Heart left ventricle (tissue), 16 donors: Measurements from ENCODE around the gene TOPBP1. TPM values are rescaled to one million over a fixed set of nuclear protein-coding genes. Genes with fewer than 3 reads are reported as not detected.

ENCODE experiments used
- ATAC-seq, 4 donors: fragments of 200-7000 bp; cut with Tn5 transposase; one replicate each; pipeline ENCODE4 v1.9.1; 2020 to 2022; ENCODE audit warnings: moderate library complexity in 4 of 4, mild to moderate bottlenecking in 3 of 4, moderate number of reproducible peaks in 1 of 4
- DNase-seq, 5 donors: peaks; one replicate each; pipeline ENCODE4 v3.0.0-alpha.2; 2020
- H3K27ac ChIP-seq, 12 donors: fragments of 200-600 bp; sonication (generic) in 4 of 12; one replicate each; pipeline versions ENCODE4 v1.5.0 to v1.8.0; 2016 to 2022; ENCODE audit warnings: mild to moderate bottlenecking in 2 of 12
- H3K27me3 ChIP-seq, 9 donors: fragments of 200-600 bp; sonication (generic) in 2 of 9; one replicate each; pipeline versions ENCODE4 v1.5.1 to v1.8.0; 2016 to 2022; ENCODE audit warnings: mild to moderate bottlenecking in 3 of 9
- H3K36me3 ChIP-seq, 9 donors: fragments of 200-600 bp; sonication (generic) in 2 of 9; one replicate each; pipeline versions ENCODE4 v1.5.0 to v1.8.0; 2018 to 2022; ENCODE audit warnings: mild to moderate bottlenecking in 2 of 9
- H3K4me1 ChIP-seq, 12 donors: fragments of 200-600 bp; sonication (generic) in 4 of 12; one replicate each; pipeline versions ENCODE4 v1.5.0 to v1.8.0; 2016 to 2022; ENCODE audit warnings: mild to moderate bottlenecking in 3 of 12
- H3K4me3 ChIP-seq, 12 donors: fragments of 200-600 bp; sonication (generic) in 4 of 12; one replicate each; pipeline versions ENCODE4 v1.5.0 to v1.8.0; 2017 to 2022; ENCODE audit warnings: mild to moderate bottlenecking in 9 of 12, moderate library complexity in 4 of 12
- H3K9me3 ChIP-seq, 12 donors: fragments of 200-600 bp; sonication (generic) in 4 of 12; one replicate each; pipeline versions ENCODE4 v1.5.0 to v1.8.0; 2016 to 2022; ENCODE audit warnings: mild to moderate bottlenecking in 1 of 12
- POLR2A ChIP-seq, 2 donors: fragments of 450-650 bp; IDR thresholded peaks; one replicate each; pipeline ENCODE4 v1.6.1; 2017; ENCODE audit warnings: antibody characterized with exemption in 2 of 2, mild to moderate bottlenecking in 2 of 2, moderate library complexity in 2 of 2
- WGBS, 4 donors: extraction: QIAGEN DNeasy Blood & Tissue Kit in 2 of 4; methylation state at CpG; one replicate each; pipeline versions ENCODE4 v1.1.5 to v1.1.7; 2013 to 2018; 5-methylcytosine and 5-hydroxymethylcytosine counted together
- intact Hi-C, 10 donors: fragments of 100-400 bp; cut with DNase I; formaldehyde crosslinking; loops; one replicate each; pipeline versions ENCODE4 v1.11.1 to v1.14.2; 2022
- polyA plus RNA-seq, 2 donors: library from polyadenylated mRNA; stranded (reverse); fragments of 200-250 nt; gene quantifications; one replicate each; pipeline ENCODE4 v1.2.3, GENCODE V29; 2013
- total RNA-seq, 9 donors: library from RNA; depleted of rRNA in 2 of 9; stranded (reverse); fragments of >200 nt in 2 of 9; fragmentation: NEBNext Ultra II Directional in 3 of 9; extraction: Animal tissue kit (Norgen Biotek cat#: 25700) in 3 of 9; gene quantifications; one replicate each; pipeline versions ENCODE4 v1.1.0 to v1.2.4, GENCODE V29; 2016 to 2023
- TF ChIP-seq, protein P1 (sequence below), 12 donors: fragments of 200-600 bp; sonication (generic) in 4 of 12; IDR thresholded peaks; one replicate each; pipeline versions ENCODE4 v1.5.0 to v1.8.0; 2018 to 2022; ENCODE audit warnings: antibody characterized with exemption in 12 of 12, mild to moderate bottlenecking in 5 of 12
- donor health status: ischemic (EF 13 %, LVEDD 7.1; RV severe dilation, severe dysfunction).
- donor health status: healthy with polysubstance abuse.
- donor health status: DM: no; HTN: yes; CAD: no.
- donor health status: DM: no; HTN: no; CAD: no.
- donor health status: ischemic (EF 25% LVEDD 6.9; RV normal size, moderate dysfunction).
- donor health status: ischemic (EF 25% LVEDD 5.7; RV mildly dilated, moderate dysfunction).
- donor health status: healthy.
- donor health status: DM: yes; HTN: yes; CAD: no.
- donor health status: ischemic (EF 35%, LVEDD 5.7; RV mildly dilated, moderate dysfunction).
- donor health status: nonischemic (EF 11% LVEDD 7.7; RV severe dilation, severe dysfunction).
- donor health status: DM: yes; HTN: yes; CAD: no.
- donor health status: PGD.
- donor health status: ischemic (EF 29% LVEDD 5.4; RV normal size, mild dysfunction).
- donor health status: nonischemic (EF 23%, LVEDD 6.1; RV moderate dilation, normal function).

Gene TOPBP1
- total and polyA plus RNA-seq, 11 donors: 2.6 to 18.3 (median 11.7) TPM

DNA sequence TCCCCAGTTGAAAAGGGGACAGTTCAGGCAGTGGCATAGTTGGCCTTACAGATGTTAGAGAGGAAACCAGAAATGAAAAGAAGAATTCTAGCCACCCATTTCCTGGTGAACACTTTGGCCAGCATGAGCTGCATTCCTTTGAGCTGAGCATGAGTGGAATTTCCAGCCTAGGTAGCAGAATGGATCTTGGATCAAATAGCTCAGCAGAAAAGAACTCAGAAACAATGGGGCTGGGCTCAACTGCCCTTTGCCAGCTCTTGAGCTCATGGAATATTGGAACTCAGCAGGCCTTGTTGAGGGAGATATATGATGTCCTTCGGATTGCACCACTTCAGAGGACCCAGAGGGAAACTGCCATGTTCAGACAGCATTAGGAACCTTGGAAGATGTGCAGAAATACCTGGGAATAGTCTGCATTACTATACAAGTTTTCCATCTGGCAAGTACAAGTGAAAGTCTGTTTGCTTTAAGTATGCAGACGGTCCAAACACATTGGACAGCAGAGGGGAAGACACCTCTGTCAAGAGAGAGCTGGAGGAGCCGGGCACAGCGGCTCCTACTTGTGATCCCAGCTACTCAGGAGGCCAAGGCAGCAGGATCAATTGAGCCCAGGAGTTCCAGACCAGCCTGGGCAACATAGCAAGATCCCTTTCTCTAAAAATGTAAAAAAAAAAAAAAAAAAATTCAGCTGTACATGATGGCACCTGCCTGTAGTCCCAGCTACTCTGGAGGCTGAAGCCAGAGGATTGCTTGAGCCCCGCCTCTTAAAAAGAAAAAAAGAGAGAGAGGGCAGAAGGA, 91.4 kb downstream of the TOPBP1 start:
- Histone ChIP-seq H3K27me3 (no peaks in the 10 kb centered on the region), H3K9me3 (no peaks in the 10 kb centered on the region), H3K4me1 (peaks cover 0 to 50% (median 16%) of the 10 kb centered on the region in 12 donors), H3K36me3 (peaks cover 0 to 7% (median 3%) of the 10 kb centered on the region in 9 donors), H3K4me3 (no peak overlapping the region), H3K27ac (peak overlapping the region in 11 of 12 donors; percentile 3 to 82 (median 56))
- ATAC-seq (no peak), DNase-seq (peak in 1 of 5 donors; percentile 30)
- intact Hi-C loops: loop anchor here in 9 of 10 donors (5.0 to 10.0 kb wide), 7 partner anchors 86 to 917 kb away; partner anchors contain the start of genes NPHP3 (in 5 of the 9), ANAPC13 (in 1 of the 9) and CEP63 (in 1 of the 9)
- WGBS, 4 donors: 76 to 83% (median 79%) methylated on average over 5 of the region's 5 CpGs
- TF ChIP-seq, protein P1, sequence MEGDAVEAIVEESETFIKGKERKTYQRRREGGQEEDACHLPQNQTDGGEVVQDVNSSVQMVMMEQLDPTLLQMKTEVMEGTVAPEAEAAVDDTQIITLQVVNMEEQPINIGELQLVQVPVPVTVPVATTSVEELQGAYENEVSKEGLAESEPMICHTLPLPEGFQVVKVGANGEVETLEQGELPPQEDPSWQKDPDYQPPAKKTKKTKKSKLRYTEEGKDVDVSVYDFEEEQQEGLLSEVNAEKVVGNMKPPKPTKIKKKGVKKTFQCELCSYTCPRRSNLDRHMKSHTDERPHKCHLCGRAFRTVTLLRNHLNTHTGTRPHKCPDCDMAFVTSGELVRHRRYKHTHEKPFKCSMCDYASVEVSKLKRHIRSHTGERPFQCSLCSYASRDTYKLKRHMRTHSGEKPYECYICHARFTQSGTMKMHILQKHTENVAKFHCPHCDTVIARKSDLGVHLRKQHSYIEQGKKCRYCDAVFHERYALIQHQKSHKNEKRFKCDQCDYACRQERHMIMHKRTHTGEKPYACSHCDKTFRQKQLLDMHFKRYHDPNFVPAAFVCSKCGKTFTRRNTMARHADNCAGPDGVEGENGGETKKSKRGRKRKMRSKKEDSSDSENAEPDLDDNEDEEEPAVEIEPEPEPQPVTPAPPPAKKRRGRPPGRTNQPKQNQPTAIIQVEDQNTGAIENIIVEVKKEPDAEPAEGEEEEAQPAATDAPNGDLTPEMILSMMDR (IDR thresholded peaks at IDR 0.05): no peak
- TF ChIP-seq POLR2A (IDR thresholded peaks at IDR 0.05): no peak

DNA sequence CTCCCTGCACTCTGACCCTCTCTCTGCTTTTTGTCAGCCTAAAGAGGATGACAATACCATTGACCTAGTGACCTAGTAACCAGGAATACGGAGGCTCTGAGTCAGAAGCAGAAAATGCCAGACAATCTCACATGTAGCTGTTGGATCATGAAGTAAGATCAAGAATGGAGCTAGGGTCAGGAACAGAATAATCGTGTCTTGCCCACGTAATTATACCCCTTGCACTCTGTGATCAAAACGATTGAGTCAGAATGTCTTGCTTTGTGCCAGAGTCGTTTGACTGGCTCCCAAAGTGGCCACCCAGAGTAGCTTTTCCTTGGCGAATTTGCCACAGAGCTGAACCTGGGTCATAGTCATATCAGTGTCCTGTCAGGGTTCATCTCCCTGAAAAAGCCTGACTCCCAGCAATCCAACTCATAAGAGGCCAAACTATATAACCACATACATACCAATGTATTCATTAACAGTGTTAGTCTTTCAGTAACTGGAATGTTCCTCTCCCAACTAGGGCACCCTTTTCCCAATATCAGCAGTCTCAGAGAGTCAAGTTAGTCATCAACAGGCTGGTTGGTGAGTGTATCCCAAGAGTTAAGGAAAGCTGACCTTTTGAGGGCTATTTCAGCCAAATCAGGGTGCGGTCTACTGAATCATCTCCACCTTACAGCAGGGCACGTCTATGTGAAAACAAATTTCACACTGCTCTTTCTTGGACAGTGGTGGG, 93.3 kb downstream of the TOPBP1 start:
- TF ChIP-seq, protein P1 (IDR thresholded peaks at IDR 0.05): no peak
- TF ChIP-seq POLR2A (IDR thresholded peaks at IDR 0.05): no peak
- DNase-seq (no peak), ATAC-seq (no peak)
- Histone ChIP-seq H3K4me1 (peaks cover 0 to 45% (median 11%) of the 10 kb centered on the region in 12 donors), H3K27me3 (no peaks in the 10 kb centered on the region), H3K36me3 (no peaks in the 10 kb centered on the region), H3K27ac (no peak overlapping the region), H3K4me3 (no peak overlapping the region), H3K9me3 (no peaks in the 10 kb centered on the region)
- WGBS, 4 donors: 65 to 75% (median 70%) methylated on average over 8 of the region's 8 CpGs
- intact Hi-C loops: loop anchor here in 1 of 10 donors (10.0 kb wide), 1 partner anchor 64 kb away; no protein-coding TSS in a partner anchor

DNA sequence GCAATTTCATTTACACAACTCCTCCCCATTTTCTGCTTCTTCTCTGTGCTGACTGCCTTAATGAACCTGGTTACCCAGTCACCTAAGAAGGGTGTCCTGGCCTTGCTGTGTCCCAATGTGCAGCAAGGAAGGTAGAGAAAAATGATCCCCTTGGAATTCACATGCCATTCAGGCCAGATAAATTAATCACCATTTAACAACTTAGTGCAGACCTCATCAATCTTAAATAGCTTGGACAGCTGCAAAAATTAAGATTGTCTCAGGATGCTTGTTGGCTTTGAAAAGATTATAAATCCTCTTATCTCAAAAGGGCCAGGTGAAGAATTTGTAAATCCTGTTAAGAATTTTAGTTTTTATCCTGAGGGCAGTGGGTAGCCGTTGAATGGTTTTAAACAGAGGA, 97.9 kb downstream of the TOPBP1 start:
- WGBS, 4 donors: 68 to 89% (median 81%) methylated on average over 1 of the region's 1 CpG
- ATAC-seq: no peak
- intact Hi-C loops: loop anchor here in 1 of 10 donors (10.0 kb wide), 1 partner anchor 59 kb away; no protein-coding TSS in a partner anchor

More for the DNA sequence above, 97.9 kb downstream of the TOPBP1 start:
- Histone ChIP-seq H3K9me3 (peaks cover 0 to 11% (median 3%) of the 10 kb centered on the region in 12 donors), H3K27me3 (no peaks in the 10 kb centered on the region), H3K4me1 (peaks cover 0 to 17% (median 0%) of the 10 kb centered on the region in 12 donors), H3K4me3 (no peak overlapping the region), H3K36me3 (no peaks in the 10 kb centered on the region), H3K27ac (no peak overlapping the region)
- TF ChIP-seq, protein P1 (IDR thresholded peaks at IDR 0.05): no peak
- no peak for TF ChIP-seq POLR2A (IDR thresholded peaks at IDR 0.05)
- DNase-seq: no peak
